CD4-positive, alpha-beta T cell treated with Interleukin-6 at 100 ng/mL for 8 hours (primary cell): ENCODE measurements around the gene MRFAP1.
"Not testable (repeated sequence)": the region's sequence is repeated elsewhere in the genome, so short reads cannot be mapped to it uniquely, and the experiment has no call there.

Experiments used
- DNase-seq: peaks from one replicate; pipeline ENCODE4 v3.0.0-alpha.2; 2020; ENCODE audit warnings: mixed read lengths, low spot score

MRFAP1 gene

GRCh38 chr4:6668391-6668790, 27.9 kb downstream of the MRFAP1 start:
- DNase-seq, result no peak

- no peak for DNase-seq
These were observed 31.2 kb downstream of the MRFAP1 start for GRCh38 chr4:6671648-6672047.

- no peak for DNase-seq
These were observed 31.6 kb downstream of the MRFAP1 start for GRCh38 chr4:6672131-6672530.

GRCh38 chr4:6672541-6673190, 32.2 kb downstream of the MRFAP1 start:
- DNase-seq, result not testable (repeated sequence)

GRCh38 chr4:6673191-6673659, 32.7 kb downstream of the MRFAP1 start:
- not testable (repeated sequence) for DNase-seq

- peak; percentile 96 for DNase-seq
These were observed 33.4 kb downstream of the MRFAP1 start for GRCh38 chr4:6673660-6674499.

GRCh38 chr4:6674500-6675149, 34.1 kb downstream of the MRFAP1 start:
- peak; percentile 75 for DNase-seq

- no peak for DNase-seq
These were observed 36.5 kb downstream of the MRFAP1 start for GRCh38 chr4:6676722-6677558.

- no peak for DNase-seq
These were observed 40.0 kb downstream of the MRFAP1 start for GRCh38 chr4:6680372-6681034.

GRCh38 chr4:6681191-6681590, 40.7 kb downstream of the MRFAP1 start:
- no peak for DNase-seq

- no peak for DNase-seq
These were observed 42.5 kb downstream of the MRFAP1 start for GRCh38 chr4:6682862-6683590.

GRCh38 chr4:6684656-6685055, 44.2 kb downstream of the MRFAP1 start:
- no peak for DNase-seq

GRCh38 chr4:6686104-6686787, 45.8 kb downstream of the MRFAP1 start:
- no peak for DNase-seq

GRCh38 chr4:6687947-6688878, 47.7 kb downstream of the MRFAP1 start:
- DNase-seq, result no peak

- DNase-seq, result peak; percentile 74
These were observed 48.5 kb downstream of the MRFAP1 start for GRCh38 chr4:6688879-6689505.

- no peak for DNase-seq
These were observed 49.0 kb downstream of the MRFAP1 start for GRCh38 chr4:6689506-6689960.
